Fibroblast of villous mesenchyme (primary cell): ENCODE results near the gene RBM47. TPM values are rescaled to one million over a fixed set of nuclear protein-coding genes. Genes with fewer than 3 reads are reported as not detected.

Experiments used
- DNase-seq: peaks from one replicate; pipeline ENCODE4 v3.0.0-alpha.2; 2010; ENCODE audit warnings: low read depth
- H3K4me3 ChIP-seq: 2 replicates; pipeline ENCODE4 v1.5.1; 2011; ENCODE audit warnings: low read depth, mild to moderate bottlenecking, low read length
- total RNA-seq: library from RNA; depleted of rRNA; stranded (reverse); fragments of >200 nt; gene quantifications from 2 replicates; pipeline ENCODE4 v1.2.3, GENCODE V29; 2012
- TF ChIP-seq, protein P1 (sequence below): IDR thresholded peaks from 2 replicates; pipeline ENCODE4 v1.5.1; 2012; ENCODE audit warnings: low read depth, mild to moderate bottlenecking, low read length; ENCODE audit not compliant: insufficient read depth

The RBM47 gene
- total RNA-seq, 1 donor = 0.86 TPM

DNA sequence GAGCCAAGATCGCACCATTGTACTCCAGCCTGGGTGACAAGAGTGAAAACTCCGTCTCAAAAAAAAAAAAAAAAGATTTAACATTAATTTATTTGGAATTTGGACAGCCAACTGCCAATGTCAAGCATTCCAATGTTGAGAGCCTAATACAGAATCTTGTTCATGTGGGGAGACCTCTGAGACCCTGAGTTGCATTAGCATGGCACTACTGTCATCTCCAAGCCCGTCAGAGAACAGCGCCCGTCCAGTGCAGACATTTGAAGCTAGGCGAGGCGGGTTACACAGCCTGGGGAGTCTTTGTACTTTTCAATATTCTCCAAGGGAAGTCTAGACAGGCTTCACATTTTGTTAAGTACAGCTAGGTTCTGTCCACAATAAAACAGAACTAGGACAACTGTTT is 167.8 kb downstream of the RBM47 start:
- no peak overlapping the region for H3K4me3 ChIP-seq
- DNase-seq = no peak
- TF ChIP-seq, protein P1, sequence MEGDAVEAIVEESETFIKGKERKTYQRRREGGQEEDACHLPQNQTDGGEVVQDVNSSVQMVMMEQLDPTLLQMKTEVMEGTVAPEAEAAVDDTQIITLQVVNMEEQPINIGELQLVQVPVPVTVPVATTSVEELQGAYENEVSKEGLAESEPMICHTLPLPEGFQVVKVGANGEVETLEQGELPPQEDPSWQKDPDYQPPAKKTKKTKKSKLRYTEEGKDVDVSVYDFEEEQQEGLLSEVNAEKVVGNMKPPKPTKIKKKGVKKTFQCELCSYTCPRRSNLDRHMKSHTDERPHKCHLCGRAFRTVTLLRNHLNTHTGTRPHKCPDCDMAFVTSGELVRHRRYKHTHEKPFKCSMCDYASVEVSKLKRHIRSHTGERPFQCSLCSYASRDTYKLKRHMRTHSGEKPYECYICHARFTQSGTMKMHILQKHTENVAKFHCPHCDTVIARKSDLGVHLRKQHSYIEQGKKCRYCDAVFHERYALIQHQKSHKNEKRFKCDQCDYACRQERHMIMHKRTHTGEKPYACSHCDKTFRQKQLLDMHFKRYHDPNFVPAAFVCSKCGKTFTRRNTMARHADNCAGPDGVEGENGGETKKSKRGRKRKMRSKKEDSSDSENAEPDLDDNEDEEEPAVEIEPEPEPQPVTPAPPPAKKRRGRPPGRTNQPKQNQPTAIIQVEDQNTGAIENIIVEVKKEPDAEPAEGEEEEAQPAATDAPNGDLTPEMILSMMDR = no peak

DNA sequence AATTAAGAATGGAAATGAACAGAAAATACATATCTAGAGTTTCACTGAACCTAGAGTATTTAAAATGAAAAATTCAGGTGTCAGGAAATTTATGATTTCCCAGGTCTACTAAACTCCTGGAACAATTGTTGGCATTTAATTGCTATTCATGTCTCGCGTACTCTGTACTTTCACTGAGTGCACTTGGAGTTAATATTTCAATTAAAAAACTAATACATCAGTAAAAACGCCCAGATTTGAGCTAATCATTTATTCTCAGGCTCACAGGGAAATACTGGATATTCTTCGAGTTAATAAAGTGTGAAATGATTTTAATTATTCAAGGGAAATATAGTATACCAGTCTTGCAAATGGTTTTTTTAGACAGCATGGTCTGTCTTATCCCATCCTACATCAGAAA is 168.6 kb downstream of the RBM47 start:
- DNase-seq = no peak
- TF ChIP-seq, protein P1 = no peak
- H3K4me3 ChIP-seq = no peak overlapping the region

- DNase-seq = no peak
- no peak overlapping the region for H3K4me3 ChIP-seq
- TF ChIP-seq, protein P1 = no peak
These were observed 171.0 kb downstream of the RBM47 start for GRCh38 chr4:40458683-40459082.

GRCh38 chr4:40458109-40458508 is 171.6 kb downstream of the RBM47 start:
- TF ChIP-seq, protein P1 = no peak

GRCh38 chr4:40455340-40455902 is 174.2 kb downstream of the RBM47 start:
- DNase-seq = no peak
- TF ChIP-seq, protein P1 = no peak
- no peak overlapping the region for H3K4me3 ChIP-seq

More at GRCh38 chr4:40458109-40458508, 171.6 kb downstream of the RBM47 start:
- H3K4me3 ChIP-seq = no peak overlapping the region
- DNase-seq = no peak

DNA sequence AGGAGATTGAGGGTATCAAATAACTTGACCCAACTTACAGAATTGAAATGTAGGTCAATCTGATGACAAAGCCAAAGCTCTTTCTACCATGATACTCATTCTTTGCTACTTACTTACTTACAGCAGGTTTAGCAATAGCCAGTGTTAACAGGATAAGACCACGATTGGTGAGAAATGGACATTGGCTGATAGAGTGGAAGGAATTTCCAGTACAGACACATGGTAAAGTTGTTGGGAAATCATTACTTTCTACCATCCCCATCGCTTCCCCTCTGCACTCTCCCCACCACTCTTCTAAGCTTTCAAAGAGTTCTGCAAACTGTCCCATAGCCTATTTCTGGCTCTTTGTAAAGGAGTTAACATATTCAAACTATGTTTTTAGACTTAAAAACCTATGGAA is 174.8 kb downstream of the RBM47 start:
- TF ChIP-seq, protein P1 = no peak
- H3K4me3 ChIP-seq = no peak overlapping the region
- no peak for DNase-seq

GRCh38 chr4:40453912-40454311 is 175.8 kb downstream of the RBM47 start:
- no peak overlapping the region for H3K4me3 ChIP-seq
- no peak for DNase-seq
- TF ChIP-seq, protein P1 = no peak
